K562 (cell line): ENCODE results near the gene PTP4A2. TPM values are rescaled to one million over a fixed set of nuclear protein-coding genes. Genes with fewer than 3 reads are reported as not detected.

Source experiments
- FOXO4 ChIP-seq: fragments of 450-650 bp; formaldehyde crosslinking; IDR thresholded peaks from 2 replicates; pipeline ENCODE4 v1.4.0; 2020; ENCODE audit warnings: mild to moderate bottlenecking, moderate library complexity
- MGA ChIP-seq: fragments of 450-650 bp; IDR thresholded peaks from 2 replicates; pipeline ENCODE4 v1.6.1; 2016; ENCODE audit warnings: mild to moderate bottlenecking, moderate library complexity
- NCOA4 ChIP-seq: fragments of 450-650 bp; IDR thresholded peaks from 2 replicates; pipeline ENCODE4 v1.6.1; 2018; ENCODE audit warnings: mild to moderate bottlenecking; ENCODE audit not compliant: partially characterized antibody
- NELFE ChIP-seq: IDR thresholded peaks from 2 replicates; pipeline ENCODE4 v1.6.1; 2011; ENCODE audit warnings: mild to moderate bottlenecking; ENCODE audit not compliant: insufficient read depth, insufficient read length
- RFX1 ChIP-seq: fragments of 450-650 bp; IDR thresholded peaks from 2 replicates; pipeline ENCODE4 v1.6.1; 2016; ENCODE audit warnings: mild to moderate bottlenecking, moderate library complexity
- SMARCA5 ChIP-seq: fragments of 450-650 bp; IDR thresholded peaks from 2 replicates; pipeline ENCODE4 v1.6.1; 2016
- SNIP1 ChIP-seq: fragments of 450-650 bp; IDR thresholded peaks from 2 replicates; pipeline ENCODE4 v1.7.1; 2017; ENCODE audit warnings: low read depth, mild to moderate bottlenecking
- SRSF9 ChIP-seq: fragments of 200-400 bp; formaldehyde crosslinking; IDR thresholded peaks from 2 replicates; pipeline ENCODE4 v1.6.1; 2017; ENCODE audit warnings: low read depth, low read length, borderline replicate concordance
- ZBTB26 ChIP-seq: fragments of 450-650 bp; formaldehyde crosslinking; IDR thresholded peaks from 2 replicates; pipeline ENCODE4 v1.4.0; 2022; ENCODE audit warnings: missing genetic modification characterization
- ZNF253 ChIP-seq: fragments of 250-450 bp; sonication (Bioruptor Pico); conservative IDR thresholded peaks from 2 replicates; pipeline ENCODE4 v1.6.1; 2021; ENCODE audit warnings: mild to moderate bottlenecking
- ZNF408 ChIP-seq: fragments of 250-450 bp; sonication (Bioruptor Pico); IDR thresholded peaks from 2 replicates; pipeline ENCODE4 v1.4.0; 2020; ENCODE audit warnings: low read depth, mild to moderate bottlenecking, moderate library complexity
- ZNF696 ChIP-seq: fragments of 250-450 bp; sonication (Bioruptor Pico); conservative IDR thresholded peaks from 2 replicates; pipeline ENCODE4 v1.4.0; 2020; ENCODE audit warnings: mild to moderate bottlenecking, moderate library complexity
- ZNF77 ChIP-seq: fragments of 250-450 bp; sonication (Bioruptor Pico); IDR thresholded peaks from 2 replicates; pipeline ENCODE4 v1.5.0; 2020
- ZSCAN29 ChIP-seq: fragments of 450-650 bp; IDR thresholded peaks from 2 replicates; pipeline ENCODE4 v1.6.1; 2017
- polyA plus RNA-seq, 8 experiments: library from polyadenylated mRNA; depleted of rRNA in 4 of 8; stranded (reverse) in 5 of 8; unstranded in 3 of 8; fragments of >200 nt; fragmentation: Nextera tagmentation in 2 of 8; fragmentation: Illumina TruSeq in 1 of 8; extraction: Ambion mirVana in 2 of 8; extraction: Trizol in 1 of 8; gene quantifications; 2 replicates each; pipeline versions ENCODE4 v1.2.1 to v1.2.3, GENCODE V29; 2011 to 2014; ENCODE audit warnings: inconsistent platforms in 1 of 8, missing spikeins in 1 of 8
- total RNA-seq, 7 experiments: library from RNA; depleted of rRNA in 6 of 7; stranded (reverse); fragments of >200 nt in 6 of 7; fragmentation: Illumina TruSeq in 2 of 7; extraction: Trizol in 2 of 7; gene quantifications; 2 replicates each; pipeline versions ENCODE4 v1.2.1 to v1.2.3, GENCODE V29; 2011 to 2021; ENCODE audit warnings: low replicate concordance in 1 of 7

The PTP4A2 gene
- total and polyA plus RNA-seq, 9 of the 15 experiments (the other 6 are each of a cell fraction or from before 2014, with no cell fraction given), result 197 to 870 (median 480) TPM

- TF ChIP-seq ZNF77 (CRISPR knock-in tag) (no peak), SMARCA5 (peak; percentile 16; the same call in 1 of the 2 replicates), ZNF408 (no peak), NELFE (no peak), NCOA4 (peak; percentile 14), ZNF696 (CRISPR knock-in tag) (no peak), SNIP1 (no peak), MGA (no peak), RFX1 (no peak), ZNF253 (CRISPR knock-in tag) (no peak), FOXO4 (CRISPR knock-in tag) (no peak), ZSCAN29 (no peak), SRSF9 (no peak), ZBTB26 (CRISPR knock-in tag) (no peak)
Observed at GRCh38 chr1:31926853-31927660, 11.1 kb downstream of the PTP4A2 start (continued).
